Activated naive CD4-positive, alpha-beta T cell treated with anti-CD3 and anti-CD28 coated beads, Interleukin-2, amount 50 U/mL, for 16 hours (primary cell): ENCODE results near the gene ECHDC3.
"Not testable (repeated sequence)": the region's sequence is repeated elsewhere in the genome, so short reads cannot be mapped to it uniquely, and the experiment has no call there.

Experiments used
- DNase-seq: peaks from one replicate; pipeline ENCODE4 v3.0.0-alpha.2; 2020

ECHDC3 gene

GRCh38 chr10:11742009-11742778 is at the start of gene ECHDC3:
TSS of gene ECHDC3 (plus strand) at chr10:11742382. CDS start at chr10:11742577, 195 bp downstream.
- DNase-seq = peak; percentile 48

- DNase-seq = no peak
Observed at GRCh38 chr10:11693376-11693775, 48.8 kb upstream of the ECHDC3 start.

- DNase-seq = no peak
Observed at GRCh38 chr10:11695779-11696178, 46.4 kb upstream of the ECHDC3 start.

- no peak for DNase-seq
Observed at GRCh38 chr10:11697718-11698527, 44.3 kb upstream of the ECHDC3 start.

- DNase-seq = no peak
Observed at GRCh38 chr10:11698691-11699549, 43.3 kb upstream of the ECHDC3 start.

GRCh38 chr10:11699550-11700097 is 42.6 kb upstream of the ECHDC3 start:
- DNase-seq = no peak

GRCh38 chr10:11700539-11700938 is 41.6 kb upstream of the ECHDC3 start:
- DNase-seq = no peak

GRCh38 chr10:11701451-11702095 is 40.6 kb upstream of the ECHDC3 start:
- no peak for DNase-seq

GRCh38 chr10:11702264-11702663 is 39.9 kb upstream of the ECHDC3 start:
- DNase-seq = no peak

GRCh38 chr10:11704092-11704491 is 38.1 kb upstream of the ECHDC3 start:
- no peak for DNase-seq

GRCh38 chr10:11705722-11706121 is 36.5 kb upstream of the ECHDC3 start:
- DNase-seq = no peak

GRCh38 chr10:11706895-11707567 is 35.2 kb upstream of the ECHDC3 start:
- DNase-seq = no peak

- DNase-seq = no peak
Observed at GRCh38 chr10:11707624-11708350, 34.4 kb upstream of the ECHDC3 start.

- not testable (repeated sequence) for DNase-seq
Observed at GRCh38 chr10:11708801-11709200, 33.4 kb upstream of the ECHDC3 start.

- no peak for DNase-seq
Observed at GRCh38 chr10:11712744-11713143, 29.4 kb upstream of the ECHDC3 start.

- DNase-seq = no peak
Observed at GRCh38 chr10:11713186-11713743, 28.9 kb upstream of the ECHDC3 start.

GRCh38 chr10:11713963-11714362 is 28.2 kb upstream of the ECHDC3 start:
- no peak for DNase-seq

- no peak for DNase-seq
Observed at GRCh38 chr10:11714750-11715365, 27.3 kb upstream of the ECHDC3 start.

GRCh38 chr10:11715815-11716494 is 26.2 kb upstream of the ECHDC3 start:
- no peak for DNase-seq

- no peak for DNase-seq
Observed at GRCh38 chr10:11716686-11717085, 25.5 kb upstream of the ECHDC3 start.
